Coronary artery (tissue), 2 donors: ENCODE measurements around the gene WHRN.

Source experiments
- DNase-seq: peaks from one replicate; pipeline ENCODE4 v3.0.0-alpha.2; 2017; ENCODE audit warnings: low spot score
- H3K27ac ChIP-seq, 2 donors: fragments of 200-600 bp; sonication (generic); one replicate each; pipeline ENCODE4 v1.5.1; 2016 to 2019
- H3K4me3 ChIP-seq: fragments of 200-600 bp; sonication (generic); 2 replicates; pipeline ENCODE4 v1.5.1; 2016; ENCODE audit warnings: mild to moderate bottlenecking, moderate library complexity
- CTCF ChIP-seq: fragments of 200-600 bp; sonication (generic); IDR thresholded peaks from one replicate; pipeline ENCODE4 v1.5.1; 2019; ENCODE audit warnings: antibody characterized with exemption

Gene WHRN

GRCh38 chr9:114388764-114389375, 116.4 kb downstream of the WHRN start:
- no peak for DNase-seq
- TF ChIP-seq CTCF: no peak
- peak overlapping the region; percentile 87 to 94 for H3K27ac ChIP-seq
- H3K4me3 ChIP-seq: no peak overlapping the region

- peak overlapping the region; percentile 87 to 94 for H3K27ac ChIP-seq
- H3K4me3 ChIP-seq: peak overlapping the region; percentile 68
These were observed 117.0 kb downstream of the WHRN start for GRCh38 chr9:114388357-114388682.

GRCh38 chr9:114387680-114388356, 117.5 kb downstream of the WHRN start, which contains the start of gene AKNA:
AKNA (minus strand) TSS chr9:114387982; CDS start chr9:114381333, 6,649 bp downstream.
- Histone ChIP-seq H3K4me3 (peak within 1 kb of the TSS; percentile 68), H3K27ac (peak within 1 kb of the TSS; percentile 87 to 94)
- DNase-seq: peak; percentile 91
- no peak for TF ChIP-seq CTCF

More at GRCh38 chr9:114388357-114388682, 117.0 kb downstream of the WHRN start:
- TF ChIP-seq CTCF: no peak
- DNase-seq: no peak

GRCh38 chr9:114386886-114387679, 118.2 kb downstream of the WHRN start:
- peak overlapping the region; percentile 87 to 94 for H3K27ac ChIP-seq
- no peak for TF ChIP-seq CTCF
- DNase-seq: no peak

GRCh38 chr9:114386361-114386885, 118.8 kb downstream of the WHRN start:
- Histone ChIP-seq H3K27ac (peak overlapping the region; percentile 87 to 94), H3K4me3 (peak overlapping the region; percentile 68)
- TF ChIP-seq CTCF: no peak
- DNase-seq: no peak

More at GRCh38 chr9:114386886-114387679, 118.2 kb downstream of the WHRN start:
- H3K4me3 ChIP-seq: peak overlapping the region; percentile 68

GRCh38 chr9:114385397-114386181, 119.7 kb downstream of the WHRN start:
- peak overlapping the region; percentile 68 for H3K4me3 ChIP-seq
- peak; percentile 89 for DNase-seq
- no peak for TF ChIP-seq CTCF

More at GRCh38 chr9:114385397-114386181, 119.7 kb downstream of the WHRN start:
- H3K27ac ChIP-seq: peak overlapping the region; percentile 87 to 94
